Suprapubic skin (tissue), 3 donors: ENCODE results near the gene GUCY1A1.

ENCODE experiments used
- EP300 ChIP-seq: sonication (generic); formaldehyde crosslinking; IDR thresholded peaks from one replicate; pipeline ENCODE4 v1.6.1; 2017; ENCODE audit warnings: antibody characterized with exemption
- POLR2A ChIP-seq, 2 donors: fragments of 450-650 bp; IDR thresholded peaks; one replicate each; pipeline ENCODE4 v1.6.1; 2017; ENCODE audit warnings: antibody characterized with exemption in 2 of 2, mild to moderate bottlenecking in 2 of 2, moderate library complexity in 2 of 2
- TF ChIP-seq, protein P1 (sequence below), 2 donors: fragments of 200-600 bp in 1 of 2; fragments of 450-650 bp in 1 of 2; sonication (generic) in 1 of 2; IDR thresholded peaks; one replicate each; pipeline ENCODE4 v1.5.1; 2016 to 2019; ENCODE audit warnings: antibody characterized with exemption in 2 of 2, mild to moderate bottlenecking in 1 of 2, moderate library complexity in 1 of 2

DNA sequence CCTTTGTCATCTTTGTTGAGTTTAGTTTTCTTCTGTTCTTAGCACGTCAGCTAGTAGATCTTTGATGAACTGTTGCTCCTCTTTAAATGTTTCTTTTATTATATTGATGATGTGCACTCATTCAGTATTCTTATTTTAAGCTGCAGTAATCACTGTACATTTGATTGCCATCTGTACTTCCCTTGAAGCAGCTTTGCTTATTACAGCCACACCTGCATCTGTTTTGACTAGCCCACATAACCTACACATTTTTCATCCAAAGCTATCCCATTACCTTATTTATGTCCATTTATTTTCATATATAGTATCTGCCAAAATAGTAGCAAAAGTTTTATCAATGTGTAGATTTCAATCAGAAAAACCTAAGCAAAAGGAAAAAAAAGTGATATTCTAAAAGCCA lies 68.3 kb downstream of the GUCY1A1 start:
- TF ChIP-seq EP300 (no peak), POLR2A (IDR thresholded peaks at IDR 0.05) (no peak)
- TF ChIP-seq, protein P1, sequence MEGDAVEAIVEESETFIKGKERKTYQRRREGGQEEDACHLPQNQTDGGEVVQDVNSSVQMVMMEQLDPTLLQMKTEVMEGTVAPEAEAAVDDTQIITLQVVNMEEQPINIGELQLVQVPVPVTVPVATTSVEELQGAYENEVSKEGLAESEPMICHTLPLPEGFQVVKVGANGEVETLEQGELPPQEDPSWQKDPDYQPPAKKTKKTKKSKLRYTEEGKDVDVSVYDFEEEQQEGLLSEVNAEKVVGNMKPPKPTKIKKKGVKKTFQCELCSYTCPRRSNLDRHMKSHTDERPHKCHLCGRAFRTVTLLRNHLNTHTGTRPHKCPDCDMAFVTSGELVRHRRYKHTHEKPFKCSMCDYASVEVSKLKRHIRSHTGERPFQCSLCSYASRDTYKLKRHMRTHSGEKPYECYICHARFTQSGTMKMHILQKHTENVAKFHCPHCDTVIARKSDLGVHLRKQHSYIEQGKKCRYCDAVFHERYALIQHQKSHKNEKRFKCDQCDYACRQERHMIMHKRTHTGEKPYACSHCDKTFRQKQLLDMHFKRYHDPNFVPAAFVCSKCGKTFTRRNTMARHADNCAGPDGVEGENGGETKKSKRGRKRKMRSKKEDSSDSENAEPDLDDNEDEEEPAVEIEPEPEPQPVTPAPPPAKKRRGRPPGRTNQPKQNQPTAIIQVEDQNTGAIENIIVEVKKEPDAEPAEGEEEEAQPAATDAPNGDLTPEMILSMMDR (IDR thresholded peaks at IDR 0.05) = no peak
